ENCODE results near the gene PLEKHM3.

PLEKHM3 gene

DNA sequence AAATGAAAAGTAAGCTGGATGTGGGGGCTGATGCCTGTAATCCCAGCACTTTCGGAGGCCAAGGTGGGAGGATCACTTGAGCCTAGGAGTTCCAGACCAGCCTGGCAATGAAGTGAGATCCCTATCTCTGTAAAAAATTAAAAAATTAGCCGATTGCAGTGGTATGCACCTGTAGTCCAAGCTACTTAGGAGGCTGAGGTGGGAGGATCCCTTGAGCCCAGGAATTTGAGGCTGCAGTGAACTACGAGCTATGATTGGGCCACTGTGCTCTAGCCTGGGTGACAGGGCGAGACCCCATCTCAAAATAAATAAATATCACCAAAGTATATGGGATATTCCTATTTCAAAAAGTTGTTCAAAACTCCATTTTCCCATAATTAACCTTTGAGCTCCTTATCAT, 154.5 kb downstream of the PLEKHM3 start:
- no peak overlapping the region for H3K4me3 ChIP-seq
- TF ChIP-seq, protein P1, sequence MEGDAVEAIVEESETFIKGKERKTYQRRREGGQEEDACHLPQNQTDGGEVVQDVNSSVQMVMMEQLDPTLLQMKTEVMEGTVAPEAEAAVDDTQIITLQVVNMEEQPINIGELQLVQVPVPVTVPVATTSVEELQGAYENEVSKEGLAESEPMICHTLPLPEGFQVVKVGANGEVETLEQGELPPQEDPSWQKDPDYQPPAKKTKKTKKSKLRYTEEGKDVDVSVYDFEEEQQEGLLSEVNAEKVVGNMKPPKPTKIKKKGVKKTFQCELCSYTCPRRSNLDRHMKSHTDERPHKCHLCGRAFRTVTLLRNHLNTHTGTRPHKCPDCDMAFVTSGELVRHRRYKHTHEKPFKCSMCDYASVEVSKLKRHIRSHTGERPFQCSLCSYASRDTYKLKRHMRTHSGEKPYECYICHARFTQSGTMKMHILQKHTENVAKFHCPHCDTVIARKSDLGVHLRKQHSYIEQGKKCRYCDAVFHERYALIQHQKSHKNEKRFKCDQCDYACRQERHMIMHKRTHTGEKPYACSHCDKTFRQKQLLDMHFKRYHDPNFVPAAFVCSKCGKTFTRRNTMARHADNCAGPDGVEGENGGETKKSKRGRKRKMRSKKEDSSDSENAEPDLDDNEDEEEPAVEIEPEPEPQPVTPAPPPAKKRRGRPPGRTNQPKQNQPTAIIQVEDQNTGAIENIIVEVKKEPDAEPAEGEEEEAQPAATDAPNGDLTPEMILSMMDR (IDR thresholded peaks at IDR 0.05) = no peak
- no peak overlapping the region for H3K27ac ChIP-seq
- no peak for DNase-seq (ENCODE audit: low spot score)

DNA sequence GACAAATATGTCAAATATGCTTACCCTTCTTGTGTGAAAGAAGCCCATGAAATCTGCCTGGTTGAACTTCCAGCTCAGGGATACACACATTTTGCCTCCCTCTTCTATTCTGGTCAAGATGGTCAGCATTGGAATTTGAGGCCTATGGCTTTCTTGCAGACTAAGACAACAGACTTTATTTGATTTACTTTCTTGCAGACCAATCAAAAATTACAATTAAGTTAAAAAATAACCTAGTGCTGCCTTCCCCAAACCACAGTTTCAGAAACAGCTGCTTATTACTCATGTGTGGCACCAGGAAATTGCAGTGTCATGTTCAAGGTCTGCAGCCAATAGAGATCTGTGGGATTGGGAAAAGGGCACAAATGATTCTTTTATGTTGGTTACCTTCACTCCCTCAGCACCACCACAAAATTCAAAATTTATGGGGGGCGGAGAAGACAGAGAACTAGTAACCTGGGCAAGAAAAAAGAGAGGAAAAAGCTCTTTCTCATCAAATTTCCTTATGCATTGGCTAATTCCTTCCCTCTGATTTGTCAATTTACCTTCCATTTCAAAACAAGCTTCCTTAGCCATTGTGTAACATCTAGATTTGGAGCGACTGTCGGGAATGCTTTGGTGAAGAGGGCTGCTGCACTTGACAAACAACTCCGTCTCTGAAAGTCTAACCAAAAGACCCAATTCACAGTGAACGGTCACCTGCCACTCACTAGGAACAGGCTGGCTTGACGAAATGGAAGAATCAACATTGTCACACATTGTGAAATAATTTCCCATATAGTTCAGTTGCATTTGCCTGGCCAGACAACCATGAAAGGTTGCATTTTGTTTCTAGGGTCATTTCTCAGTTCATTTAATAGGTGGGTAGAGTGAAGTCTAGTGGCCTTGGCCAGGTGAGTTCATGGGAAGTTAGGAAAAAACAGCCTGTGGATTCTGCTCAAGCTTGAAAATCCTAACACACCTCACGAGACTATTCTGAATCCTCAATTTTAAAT, 155.2 kb downstream of the PLEKHM3 start:
- no peak overlapping the region for H3K27ac ChIP-seq
- TF ChIP-seq, protein P1 (IDR thresholded peaks at IDR 0.05) = no peak

DNA sequence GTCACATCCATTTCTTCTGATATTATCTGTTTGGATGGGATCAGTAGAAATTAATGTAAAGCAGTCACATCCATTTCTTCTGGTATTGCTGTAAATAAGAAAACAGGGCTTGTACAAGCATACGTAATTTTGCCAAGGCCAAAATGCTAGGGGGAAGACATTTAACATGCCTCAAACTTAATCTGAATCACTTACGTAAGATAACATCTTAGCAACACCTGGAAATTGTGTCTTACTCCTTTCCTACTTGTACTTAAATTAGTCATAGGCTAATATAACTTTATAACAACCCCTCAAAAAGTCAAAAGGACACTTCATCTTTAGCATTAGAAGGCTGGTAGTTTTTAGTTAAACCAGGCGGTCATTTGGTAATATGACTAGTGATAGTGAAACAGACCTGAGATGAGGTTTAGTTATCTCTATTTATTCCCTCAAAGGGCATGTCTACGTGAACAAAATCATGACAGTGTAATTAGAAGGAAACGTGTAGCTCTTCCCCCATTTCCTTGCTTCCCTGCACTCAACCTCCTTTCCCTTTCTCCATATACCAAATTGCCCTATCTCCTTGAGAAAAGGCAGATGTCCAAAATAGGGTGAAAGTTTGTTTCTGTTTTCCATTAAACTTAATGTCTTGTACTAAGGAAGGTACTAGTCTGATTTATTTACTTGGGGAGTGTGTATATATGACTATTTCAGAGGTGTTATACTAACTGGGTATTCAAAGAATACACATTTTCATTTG, 156.3 kb downstream of the PLEKHM3 start:
- TF ChIP-seq, protein P1 (IDR thresholded peaks at IDR 0.05) = no peak
- H3K27ac ChIP-seq = no peak overlapping the region
- DNase-seq (ENCODE audit: low spot score) = no peak
- no peak overlapping the region for H3K4me3 ChIP-seq

More for the DNA sequence above, 155.2 kb downstream of the PLEKHM3 start:
- no peak overlapping the region for H3K4me3 ChIP-seq
- DNase-seq (ENCODE audit: low spot score) = no peak

DNA sequence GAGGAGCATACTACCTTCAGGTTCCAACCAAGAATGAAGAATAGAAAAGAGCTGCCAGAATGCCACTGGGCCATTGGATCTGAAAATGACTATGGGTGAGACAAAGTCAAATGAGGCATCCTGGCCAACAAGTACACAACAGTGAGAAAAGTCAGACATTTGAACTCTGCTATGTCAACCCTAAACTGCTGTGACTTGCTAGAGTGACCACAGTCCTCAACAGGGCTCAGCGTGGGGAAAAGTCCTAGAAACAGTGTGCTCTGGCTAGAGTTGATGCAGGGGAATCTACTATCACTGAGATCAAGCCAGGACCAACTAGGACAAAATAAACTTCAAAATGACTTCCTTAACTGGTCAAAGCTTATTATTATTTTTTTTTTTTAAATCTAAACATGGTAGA, 157.4 kb downstream of the PLEKHM3 start:
- TF ChIP-seq, protein P1 (IDR thresholded peaks at IDR 0.05) = no peak
- Histone ChIP-seq H3K4me3 (no peak overlapping the region), H3K27ac (no peak overlapping the region)
- no peak for DNase-seq (ENCODE audit: low spot score)

DNA sequence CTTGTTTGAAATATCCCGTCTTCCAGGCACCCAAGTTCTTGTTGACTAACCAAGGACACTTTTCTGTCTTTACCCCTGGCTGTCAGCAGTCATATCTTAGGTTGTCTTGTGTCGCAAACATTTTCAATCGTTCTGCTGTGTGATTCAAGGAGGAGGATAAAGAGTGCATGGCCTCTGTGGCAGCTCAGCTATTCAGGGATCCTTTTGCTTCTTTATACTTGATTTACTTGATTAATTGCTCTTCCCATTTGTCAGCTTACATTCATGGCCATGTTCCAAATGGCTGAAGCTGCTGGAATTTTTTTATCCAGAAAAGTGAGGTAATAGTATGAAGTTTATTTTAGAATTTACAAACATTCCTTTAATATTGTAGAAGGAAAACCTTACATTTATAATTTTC, 158.3 kb downstream of the PLEKHM3 start:
- TF ChIP-seq, protein P1 (IDR thresholded peaks at IDR 0.05) = no peak
- no peak overlapping the region for H3K27ac ChIP-seq
- no peak overlapping the region for H3K4me3 ChIP-seq
- DNase-seq (ENCODE audit: low spot score) = no peak

DNA sequence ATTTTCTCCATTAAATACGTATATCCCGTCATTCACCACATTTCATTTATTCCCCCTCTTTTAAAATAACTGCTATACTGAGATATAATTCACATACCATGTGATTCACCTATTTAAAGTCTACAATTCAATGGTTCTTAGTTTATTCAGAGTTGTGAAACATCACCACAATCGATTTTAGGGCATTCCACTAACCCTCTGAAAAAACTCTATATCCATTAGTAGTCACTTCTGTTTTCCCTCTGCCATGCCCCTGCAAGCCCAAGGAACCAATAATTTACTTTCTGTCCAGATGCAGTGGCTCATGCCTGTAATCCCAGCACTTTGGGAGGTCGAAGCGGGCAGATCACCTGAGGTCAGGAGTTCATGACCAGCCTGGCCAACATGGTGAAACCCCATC, 160.1 kb downstream of the PLEKHM3 start:
- H3K4me3 ChIP-seq = no peak overlapping the region
- DNase-seq (ENCODE audit: low spot score) = no peak
- TF ChIP-seq, protein P1 (IDR thresholded peaks at IDR 0.05) = no peak
- H3K27ac ChIP-seq = no peak overlapping the region

Data from coronary artery (tissue), 2 donors.